ENCODE results near the gene GADL1.
A peak's percentile ranks its signal among the peaks of the same experiment; 100 is the strongest.

Gene GADL1

GRCh38 chr3:30811151-30811795, 83.2 kb downstream of the GADL1 start:
- no peak for DNase-seq (ENCODE audit: low read depth in 1 of 2, low spot score in 1 of 2)

- no peak for DNase-seq (ENCODE audit: low read depth in 1 of 2, low spot score in 1 of 2)
Observed at GRCh38 chr3:30810625-30811024, 83.8 kb downstream of the GADL1 start.

GRCh38 chr3:30805695-30806094, 88.8 kb downstream of the GADL1 start:
- no peak for DNase-seq (ENCODE audit: low read depth in 1 of 2, low spot score in 1 of 2)

GRCh38 chr3:30804984-30805383, 89.5 kb downstream of the GADL1 start:
- no peak for DNase-seq (ENCODE audit: low read depth in 1 of 2, low spot score in 1 of 2)

- no peak for DNase-seq (ENCODE audit: low read depth in 1 of 2, low spot score in 1 of 2)
Observed at GRCh38 chr3:30795176-30795575, 99.3 kb downstream of the GADL1 start.

GRCh38 chr3:30793740-30794139, 100.7 kb downstream of the GADL1 start:
- DNase-seq (ENCODE audit: low read depth in 1 of 2, low spot score in 1 of 2), result no peak

- no peak for DNase-seq (ENCODE audit: low read depth in 1 of 2, low spot score in 1 of 2)
Observed at GRCh38 chr3:30790150-30790549, 104.3 kb downstream of the GADL1 start.

- no peak for DNase-seq (ENCODE audit: low read depth in 1 of 2, low spot score in 1 of 2)
Observed at GRCh38 chr3:30786365-30786764, 108.1 kb downstream of the GADL1 start.

GRCh38 chr3:30779686-30780287, 114.7 kb downstream of the GADL1 start:
- DNase-seq (ENCODE audit: low read depth in 1 of 2, low spot score in 1 of 2), result no peak

GRCh38 chr3:30778933-30779332, 115.5 kb downstream of the GADL1 start:
- DNase-seq (ENCODE audit: low read depth in 1 of 2, low spot score in 1 of 2), result no peak

GRCh38 chr3:30777426-30778113, 116.9 kb downstream of the GADL1 start:
- no peak for DNase-seq (ENCODE audit: low read depth in 1 of 2, low spot score in 1 of 2)

- no peak for DNase-seq (ENCODE audit: low read depth in 1 of 2, low spot score in 1 of 2)
Observed at GRCh38 chr3:30776186-30776815, 118.2 kb downstream of the GADL1 start.

GRCh38 chr3:30775040-30775439, 119.4 kb downstream of the GADL1 start:
- DNase-seq (ENCODE audit: low read depth in 1 of 2, low spot score in 1 of 2), result no peak

- no peak for DNase-seq (ENCODE audit: low read depth in 1 of 2, low spot score in 1 of 2)
Observed at GRCh38 chr3:30774062-30774461, 120.4 kb downstream of the GADL1 start.

GRCh38 chr3:30770387-30770786, 124.1 kb downstream of the GADL1 start:
- no peak for DNase-seq (ENCODE audit: low read depth in 1 of 2, low spot score in 1 of 2)

- DNase-seq (ENCODE audit: low read depth in 1 of 2, low spot score in 1 of 2), result peak; percentile 29 to 64
Observed at GRCh38 chr3:30768703-30769550, 125.5 kb downstream of the GADL1 start.

- no peak for DNase-seq (ENCODE audit: low read depth in 1 of 2, low spot score in 1 of 2)
Observed at GRCh38 chr3:30768046-30768445, 126.4 kb downstream of the GADL1 start.

- no peak for DNase-seq (ENCODE audit: low read depth in 1 of 2, low spot score in 1 of 2)
Observed at GRCh38 chr3:30766522-30766921, 127.9 kb downstream of the GADL1 start.

- no peak for DNase-seq (ENCODE audit: low read depth in 1 of 2, low spot score in 1 of 2)
Observed at GRCh38 chr3:30764891-30765290, 129.6 kb downstream of the GADL1 start.

GRCh38 chr3:30764281-30764680, 130.2 kb downstream of the GADL1 start:
- no peak for DNase-seq (ENCODE audit: low read depth in 1 of 2, low spot score in 1 of 2)

- no peak for DNase-seq (ENCODE audit: low read depth in 1 of 2, low spot score in 1 of 2)
Observed at GRCh38 chr3:30761374-30761773, 133.1 kb downstream of the GADL1 start.
